ENCODE results near the gene SARS1. TPM values are rescaled to one million over a fixed set of nuclear protein-coding genes. Genes with fewer than 3 reads are reported as not detected.

The SARS1 gene, protein sequence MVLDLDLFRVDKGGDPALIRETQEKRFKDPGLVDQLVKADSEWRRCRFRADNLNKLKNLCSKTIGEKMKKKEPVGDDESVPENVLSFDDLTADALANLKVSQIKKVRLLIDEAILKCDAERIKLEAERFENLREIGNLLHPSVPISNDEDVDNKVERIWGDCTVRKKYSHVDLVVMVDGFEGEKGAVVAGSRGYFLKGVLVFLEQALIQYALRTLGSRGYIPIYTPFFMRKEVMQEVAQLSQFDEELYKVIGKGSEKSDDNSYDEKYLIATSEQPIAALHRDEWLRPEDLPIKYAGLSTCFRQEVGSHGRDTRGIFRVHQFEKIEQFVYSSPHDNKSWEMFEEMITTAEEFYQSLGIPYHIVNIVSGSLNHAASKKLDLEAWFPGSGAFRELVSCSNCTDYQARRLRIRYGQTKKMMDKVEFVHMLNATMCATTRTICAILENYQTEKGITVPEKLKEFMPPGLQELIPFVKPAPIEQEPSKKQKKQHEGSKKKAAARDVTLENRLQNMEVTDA
- total RNA-seq (2014; rRNA removed; shearing (Covaris generic)): 277 and 295 TPM in 2 replicates
- 290 and 323 TPM in 2 replicates for total RNA-seq (2022)
- percentile 90 among the genes with signal in this experiment for Bru-seq, nascent RNA
- BruChase-seq, experiment 1, labeled RNA remaining after a 6-hour chase: percentile 92 among the genes with signal in this experiment
- percentile 93 among the genes with signal in this experiment for BruChase-seq, experiment 2, labeled RNA remaining after a 2-hour chase
- long read RNA-seq, transcript SARS-206 (2 exons, 804 nt): minor isoform, 33 of 938 reads
- long read RNA-seq, transcript SARS-201 (11 exons, 1,852 nt): major isoform, 749 of 938 reads
- long read RNA-seq, transcript SARS-202 (12 exons, 1,882 nt): minor isoform, 25 of 938 reads
- long read RNA-seq, partial matches to known transcripts: 50 of 938 reads
- long read RNA-seq, other reads (novel, unspliced or antisense): 80 of 938 reads

DNA sequence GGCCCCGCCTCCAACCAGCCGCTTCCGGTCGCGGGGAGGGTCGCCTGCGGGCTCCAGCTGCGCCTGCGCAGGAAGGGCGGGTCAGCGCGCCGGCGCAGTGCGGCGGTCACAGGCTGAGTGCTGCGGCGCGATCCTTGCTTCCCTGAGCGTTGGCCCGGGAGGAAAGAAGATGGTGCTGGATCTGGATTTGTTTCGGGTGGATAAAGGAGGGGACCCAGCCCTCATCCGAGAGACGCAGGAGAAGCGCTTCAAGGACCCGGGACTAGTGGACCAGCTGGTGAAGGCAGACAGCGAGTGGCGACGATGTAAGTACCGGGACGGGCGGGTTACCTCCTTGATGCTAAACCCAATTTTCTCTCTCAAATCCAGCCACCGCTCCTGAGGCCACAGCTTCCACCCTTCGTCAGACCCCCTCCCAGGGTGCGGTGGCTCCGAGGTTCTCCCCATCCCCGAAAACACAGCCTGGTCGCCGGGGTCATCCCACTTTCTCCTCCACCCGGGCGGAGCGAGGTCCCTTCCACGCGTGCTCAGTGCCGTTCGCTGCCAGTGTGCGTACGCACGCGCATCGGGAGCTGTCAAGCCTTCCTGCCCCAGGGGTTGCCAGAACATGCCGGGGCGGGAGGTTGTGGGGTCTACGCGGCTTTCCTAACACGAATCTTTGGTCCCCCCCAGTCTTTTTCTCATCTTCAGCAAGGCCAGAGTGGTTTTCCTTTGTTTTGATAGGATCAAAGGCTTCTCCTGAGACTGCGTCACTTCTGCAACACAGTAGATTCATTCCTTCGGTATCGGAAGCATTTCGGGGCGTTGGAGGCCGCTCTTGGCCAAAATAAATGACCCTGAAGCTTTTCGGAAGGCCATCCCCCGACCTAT lies at the start of gene SARS1:
SARS1 (plus strand) TSS at position 95 of the 870 bp plus-strand sequence; CDS start at position 170, 75 bp downstream.
- intact Hi-C loops (cut with micrococcal nuclease; ENCODE audit: unreplicated experiment): no loop called here
- BruUV-seq (replicated peaks): TSS peak; percentile 97
- ChIA-PET CTCF (ENCODE audit: unreplicated experiment) (interaction anchor here (0.5 to 1.2 kb wide), 4 partner anchors 13 to 270 kb away, joined by 3 to 12 read pairs (median 3); no protein-coding TSS in a partner anchor), POLR2A (interaction anchor here (0.6 to 2.7 kb wide), 13 partner anchors 8 to 441 kb away, joined by 3 to 14 read pairs (median 4); partner anchors contain the start of genes AMPD2, GNAT2 and PSMA5)
- Histone ChIP-seq H3K36me3 (ENCODE audit: insufficient read depth, low read length) (peaks cover 37% of the 10 kb centered on the region), H3K9me3 (ENCODE audit: low read length) (peaks cover 5% of the 10 kb centered on the region; the same call in 1 of the 2 replicates), H4K20me1 (ENCODE audit: insufficient read depth, low read length) (0 out of 2 replicates have a peak, but pooled peaks cover 3% of the 10 kb centered on the region), H3K27ac (ENCODE audit: low read depth, low read length, poor library complexity, severe bottlenecking) (peak within 1 kb of the TSS; percentile 73), H3K9me2 (ENCODE audit: insufficient read depth, low read length) (no peaks in the 10 kb centered on the region), H3K4me1 (ENCODE audit: insufficient read depth, low read length, poor library complexity, severe bottlenecking) (peaks cover 34% of the 10 kb centered on the region), H3K4me3 (ENCODE audit: low read depth, low read length, poor library complexity, severe bottlenecking) (peak within 1 kb of the TSS; percentile 82), H3K79me2 (ENCODE audit: insufficient read depth, low read depth, low read length) (peaks cover 51% of the 10 kb centered on the region), H3K4me2 (ENCODE audit: low read length) (peak within 1 kb of the TSS; percentile 88), H2AFZ (ENCODE audit: low read length) (peak within 1 kb of the TSS; percentile 69)
- DNase-seq (ENCODE audit: low spot score): peak; percentile 93
- TF ChIP-seq EZH2phosphoT487 (IDR thresholded peaks at IDR 0.05; ENCODE audit: borderline replicate concordance, low read depth, low read length): no peak
- TF ChIP-seq, protein P1, sequence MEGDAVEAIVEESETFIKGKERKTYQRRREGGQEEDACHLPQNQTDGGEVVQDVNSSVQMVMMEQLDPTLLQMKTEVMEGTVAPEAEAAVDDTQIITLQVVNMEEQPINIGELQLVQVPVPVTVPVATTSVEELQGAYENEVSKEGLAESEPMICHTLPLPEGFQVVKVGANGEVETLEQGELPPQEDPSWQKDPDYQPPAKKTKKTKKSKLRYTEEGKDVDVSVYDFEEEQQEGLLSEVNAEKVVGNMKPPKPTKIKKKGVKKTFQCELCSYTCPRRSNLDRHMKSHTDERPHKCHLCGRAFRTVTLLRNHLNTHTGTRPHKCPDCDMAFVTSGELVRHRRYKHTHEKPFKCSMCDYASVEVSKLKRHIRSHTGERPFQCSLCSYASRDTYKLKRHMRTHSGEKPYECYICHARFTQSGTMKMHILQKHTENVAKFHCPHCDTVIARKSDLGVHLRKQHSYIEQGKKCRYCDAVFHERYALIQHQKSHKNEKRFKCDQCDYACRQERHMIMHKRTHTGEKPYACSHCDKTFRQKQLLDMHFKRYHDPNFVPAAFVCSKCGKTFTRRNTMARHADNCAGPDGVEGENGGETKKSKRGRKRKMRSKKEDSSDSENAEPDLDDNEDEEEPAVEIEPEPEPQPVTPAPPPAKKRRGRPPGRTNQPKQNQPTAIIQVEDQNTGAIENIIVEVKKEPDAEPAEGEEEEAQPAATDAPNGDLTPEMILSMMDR (conservative IDR thresholded peaks at IDR 0.05; ENCODE audit: low read length): no peak

DNA sequence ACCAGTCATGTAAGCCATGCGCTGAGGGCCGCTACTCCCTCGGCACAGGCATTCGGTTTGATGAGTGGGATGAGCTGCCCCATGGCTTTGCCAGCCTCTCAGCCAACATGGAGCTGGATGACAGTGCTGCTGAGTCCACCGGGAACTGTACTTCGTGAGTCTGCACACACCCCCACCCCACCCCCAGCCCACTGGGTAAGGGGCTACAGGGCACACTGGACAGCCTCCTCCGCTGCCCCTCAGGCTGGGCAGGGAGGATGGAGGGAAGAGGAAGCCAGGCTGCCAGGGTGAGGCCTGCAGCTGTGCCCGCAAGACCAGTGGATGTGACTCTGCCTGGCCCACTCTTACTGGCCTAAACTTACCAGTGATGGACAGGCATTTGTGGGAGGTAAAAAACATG lies 49.2 kb upstream of the SARS1 start:
- H3K9me2 ChIP-seq (ENCODE audit: insufficient read depth, low read length): no peaks in the 10 kb centered on the region
- TF ChIP-seq, protein P1 (conservative IDR thresholded peaks at IDR 0.05; ENCODE audit: low read length): no peak
- TF ChIP-seq EZH2phosphoT487 (IDR thresholded peaks at IDR 0.05; ENCODE audit: borderline replicate concordance, low read depth, low read length): no peak
- no peaks in the 10 kb centered on the region for H4K20me1 ChIP-seq (ENCODE audit: insufficient read depth, low read length)
- no peak overlapping the region for H3K4me2 ChIP-seq (ENCODE audit: low read length)
- H3K36me3 ChIP-seq (ENCODE audit: insufficient read depth, low read length): no peaks in the 10 kb centered on the region
- DNase-seq (ENCODE audit: low spot score): no peak
- CTCF ChIA-PET (ENCODE audit: unreplicated experiment): no interaction called here
- intact Hi-C loops (cut with micrococcal nuclease; ENCODE audit: unreplicated experiment): no loop called here
- H3K4me3 ChIP-seq (ENCODE audit: low read depth, low read length, poor library complexity, severe bottlenecking): no peak overlapping the region
- no peaks in the 10 kb centered on the region for H3K79me2 ChIP-seq (ENCODE audit: insufficient read depth, low read depth, low read length)
- H3K9me3 ChIP-seq (ENCODE audit: low read length): no peaks in the 10 kb centered on the region
- POLR2A ChIA-PET: no interaction called here
- H3K4me1 ChIP-seq (ENCODE audit: insufficient read depth, low read length, poor library complexity, severe bottlenecking): no peaks in the 10 kb centered on the region
- no TSS peak for BruUV-seq (replicated peaks)
- no peak overlapping the region for H2AFZ ChIP-seq (ENCODE audit: low read length)
- H3K27ac ChIP-seq (ENCODE audit: low read depth, low read length, poor library complexity, severe bottlenecking): no peak overlapping the region
